ENCODE data around the gene JAK3. TPM values are rescaled to one million over a fixed set of nuclear protein-coding genes. Genes with fewer than 3 reads are reported as not detected.
A peak's percentile ranks its signal among the peaks of the same experiment; 100 is the strongest.
"Not testable (repeated sequence)": the region's sequence is repeated elsewhere in the genome, so short reads cannot be mapped to it uniquely, and the experiment has no call there.

The JAK3 gene
- total RNA-seq: 4.6 TPM

GRCh38 chr19:17847538-17848366, at the start of gene JAK3:
Gene JAK3, minus strand, starts transcription at chr19:17847982. Its CDS starts 3,565 bp downstream, at chr19:17844417.
- peak; percentile 91 for DNase-seq

GRCh38 chr19:17893766-17894165, 46.0 kb upstream of the JAK3 start:
- DNase-seq: no peak

GRCh38 chr19:17889609-17890214, 41.9 kb upstream of the JAK3 start:
- DNase-seq: peak; percentile 74

- DNase-seq: no peak
Observed at GRCh38 chr19:17888260-17888659, 40.5 kb upstream of the JAK3 start.

GRCh38 chr19:17887221-17887620, 39.4 kb upstream of the JAK3 start:
- DNase-seq: not testable (repeated sequence)

- DNase-seq: no peak
Observed at GRCh38 chr19:17886515-17886914, 38.7 kb upstream of the JAK3 start.

- DNase-seq: no peak
Observed at GRCh38 chr19:17883627-17884410, 36.0 kb upstream of the JAK3 start.

GRCh38 chr19:17881701-17882100, 33.9 kb upstream of the JAK3 start:
- DNase-seq: no peak

GRCh38 chr19:17879466-17879865, 31.7 kb upstream of the JAK3 start:
- no peak for DNase-seq

- DNase-seq: no peak
Observed at GRCh38 chr19:17877696-17878095, 29.9 kb upstream of the JAK3 start.

GRCh38 chr19:17874758-17875135, 27.0 kb upstream of the JAK3 start:
- no peak for DNase-seq

GRCh38 chr19:17873786-17874757, 26.3 kb upstream of the JAK3 start:
- DNase-seq: no peak

- no peak for DNase-seq
Observed at GRCh38 chr19:17872251-17873001, 24.6 kb upstream of the JAK3 start.

- no peak for DNase-seq
Observed at GRCh38 chr19:17871878-17872250, 24.1 kb upstream of the JAK3 start, which contains the start of gene SLC5A5. Gene SLC5A5, plus strand, starts transcription at chr19:17871945. Its CDS starts 375 bp downstream, at chr19:17872320.

GRCh38 chr19:17871032-17871877, 23.5 kb upstream of the JAK3 start:
- DNase-seq: no peak

GRCh38 chr19:17869114-17869608, 21.4 kb upstream of the JAK3 start:
- DNase-seq: no peak

GRCh38 chr19:17868669-17869068, 20.9 kb upstream of the JAK3 start:
- DNase-seq: no peak

- no peak for DNase-seq
Observed at GRCh38 chr19:17866964-17867486, 19.2 kb upstream of the JAK3 start.

GRCh38 chr19:17866312-17866963, 18.7 kb upstream of the JAK3 start:
- no peak for DNase-seq
